Lower leg skin (tissue), 3 donors: ENCODE results near the gene FKBP6.

Experiments
- CTCF ChIP-seq, 3 donors: fragments of 450-650 bp; IDR thresholded peaks; one replicate each; pipeline ENCODE4 v1.5.1; 2016; ENCODE audit warnings: antibody characterized with exemption in 3 of 3, mild to moderate bottlenecking in 3 of 3, moderate library complexity in 2 of 3
- POLR2A ChIP-seq, 2 donors: fragments of 450-650 bp; IDR thresholded peaks; one replicate each; pipeline ENCODE4 v1.6.1; 2016 to 2017; ENCODE audit warnings: antibody characterized with exemption in 2 of 2, mild to moderate bottlenecking in 1 of 2, moderate library complexity in 1 of 2

GRCh38 chr7:73338321-73338720 is 10.4 kb downstream of the FKBP6 start:
- no peak for TF ChIP-seq POLR2A (IDR thresholded peaks at IDR 0.05)
- no peak for TF ChIP-seq CTCF (IDR thresholded peaks at IDR 0.05)
